GM13976 (cell line): ENCODE measurements around the gene MAP2K4.

Experiments used
- DNase-seq: peaks from one replicate; pipeline ENCODE4 v3.0.0; 2012; ENCODE audit warnings: low spot score
- in situ Hi-C: fragments of 300-500 bp; cut with MboI; formaldehyde crosslinking; loops from one replicate; pipeline ENCODE4 v1.12.0; 2022; ENCODE audit warnings: low sequenced_read_pairs, mixed read lengths, inconsistent platforms; ENCODE audit not compliant: unreplicated experiment
- TF ChIP-seq, protein P1 (sequence below): IDR thresholded peaks from 2 replicates; pipeline ENCODE4 v1.5.1; 2012; ENCODE audit warnings: borderline replicate concordance, mild to moderate bottlenecking; ENCODE audit not compliant: insufficient read depth; ENCODE audit errors: extremely low read depth, missing control alignments, control extremely low read depth

MAP2K4 gene

GRCh38 chr17:12028611-12029010 lies 7.9 kb downstream of the MAP2K4 start:
- in situ Hi-C loops, result no loop called here
- DNase-seq, result no peak
- TF ChIP-seq, protein P1, sequence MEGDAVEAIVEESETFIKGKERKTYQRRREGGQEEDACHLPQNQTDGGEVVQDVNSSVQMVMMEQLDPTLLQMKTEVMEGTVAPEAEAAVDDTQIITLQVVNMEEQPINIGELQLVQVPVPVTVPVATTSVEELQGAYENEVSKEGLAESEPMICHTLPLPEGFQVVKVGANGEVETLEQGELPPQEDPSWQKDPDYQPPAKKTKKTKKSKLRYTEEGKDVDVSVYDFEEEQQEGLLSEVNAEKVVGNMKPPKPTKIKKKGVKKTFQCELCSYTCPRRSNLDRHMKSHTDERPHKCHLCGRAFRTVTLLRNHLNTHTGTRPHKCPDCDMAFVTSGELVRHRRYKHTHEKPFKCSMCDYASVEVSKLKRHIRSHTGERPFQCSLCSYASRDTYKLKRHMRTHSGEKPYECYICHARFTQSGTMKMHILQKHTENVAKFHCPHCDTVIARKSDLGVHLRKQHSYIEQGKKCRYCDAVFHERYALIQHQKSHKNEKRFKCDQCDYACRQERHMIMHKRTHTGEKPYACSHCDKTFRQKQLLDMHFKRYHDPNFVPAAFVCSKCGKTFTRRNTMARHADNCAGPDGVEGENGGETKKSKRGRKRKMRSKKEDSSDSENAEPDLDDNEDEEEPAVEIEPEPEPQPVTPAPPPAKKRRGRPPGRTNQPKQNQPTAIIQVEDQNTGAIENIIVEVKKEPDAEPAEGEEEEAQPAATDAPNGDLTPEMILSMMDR, result no peak

DNA sequence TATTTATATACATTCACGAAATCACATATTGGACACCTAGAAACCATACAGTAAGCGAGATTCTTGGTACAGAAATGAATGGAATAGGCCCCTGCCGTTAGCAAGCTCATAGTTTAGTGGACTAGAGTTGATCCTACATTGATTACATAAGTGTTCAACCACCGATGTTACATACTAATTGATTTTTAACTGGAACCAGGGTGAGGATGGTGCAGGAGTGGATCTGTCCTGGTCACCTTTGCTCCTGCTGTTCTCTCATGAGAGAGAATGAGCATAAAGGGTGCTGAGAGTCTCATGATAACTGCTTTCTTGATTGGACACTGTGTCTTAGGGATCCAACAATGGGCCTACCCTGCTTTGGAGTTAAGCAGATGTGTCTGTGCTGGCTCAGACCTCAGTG lies 13.9 kb downstream of the MAP2K4 start:
- in situ Hi-C loops, result no loop called here

DNA sequence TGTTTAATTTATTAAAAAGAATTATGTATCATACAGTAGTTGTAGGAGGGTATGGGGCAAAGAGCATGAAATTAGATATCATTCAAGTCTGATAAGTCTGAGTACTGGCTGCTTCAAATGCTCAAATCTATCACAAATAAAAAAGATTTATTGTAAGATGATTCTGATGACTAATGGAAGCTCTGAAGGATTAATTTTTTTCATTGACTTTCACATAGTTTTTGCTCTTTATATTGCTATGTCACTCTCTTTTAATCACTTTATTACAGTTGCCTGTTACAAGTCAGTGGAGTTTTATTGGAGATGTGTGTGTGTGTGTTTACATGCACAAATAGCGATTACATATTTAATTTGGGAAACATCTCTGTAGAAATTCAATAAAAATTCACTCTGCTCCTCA lies 15.0 kb downstream of the MAP2K4 start:
- DNase-seq, result no peak
- TF ChIP-seq, protein P1, result no peak
- in situ Hi-C loops, result no loop called here

More for the DNA sequence above, 13.9 kb downstream of the MAP2K4 start:
- no peak for DNase-seq
- TF ChIP-seq, protein P1, result no peak

DNA sequence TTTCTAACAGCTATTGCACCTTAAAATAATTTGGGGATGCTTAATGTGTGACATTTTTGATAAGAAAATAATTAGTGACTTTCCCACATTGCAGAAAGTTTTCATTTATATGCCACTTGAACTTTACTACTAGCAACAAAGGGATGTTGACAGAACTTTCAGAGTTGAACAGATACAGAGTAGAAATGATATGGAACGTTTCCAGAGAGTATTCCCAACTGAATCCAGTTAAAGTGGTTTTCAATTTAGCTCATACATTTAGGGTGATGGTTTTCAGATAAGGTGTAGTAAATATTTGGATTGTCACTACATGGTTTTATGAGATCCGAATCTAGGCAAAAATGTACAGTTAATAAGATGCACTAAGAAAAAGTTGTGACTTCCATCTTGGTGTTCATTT lies 17.3 kb downstream of the MAP2K4 start:
- in situ Hi-C loops, result no loop called here
- no peak for DNase-seq
- TF ChIP-seq, protein P1, result no peak

- in situ Hi-C loops, result no loop called here
- TF ChIP-seq, protein P1, result no peak
- DNase-seq, result no peak
Measured at GRCh38 chr17:12040478-12040877, 19.8 kb downstream of the MAP2K4 start.

DNA sequence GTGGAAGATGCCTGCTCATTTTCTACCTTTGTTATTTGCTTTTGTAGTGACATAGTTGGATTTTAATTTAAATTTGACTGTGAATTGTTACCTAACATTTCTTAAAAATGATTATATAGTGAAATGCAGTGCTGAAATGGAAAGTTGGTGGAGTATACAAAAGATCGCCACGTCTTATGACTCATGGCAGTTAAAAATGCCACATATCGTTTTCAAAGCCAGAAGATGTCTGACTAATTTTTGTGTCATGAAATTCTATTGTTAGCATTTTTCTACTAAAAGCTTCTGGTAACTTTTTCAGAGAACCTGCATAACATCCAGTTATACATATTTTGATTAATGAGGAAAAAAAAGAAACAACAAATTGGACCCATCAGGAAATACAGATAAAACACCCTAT lies 20.6 kb downstream of the MAP2K4 start:
- in situ Hi-C loops, result no loop called here
- no peak for DNase-seq
- TF ChIP-seq, protein P1, result no peak

GRCh38 chr17:12043702-12044101 lies 23.0 kb downstream of the MAP2K4 start:
- no peak for DNase-seq
- TF ChIP-seq, protein P1, result no peak
- in situ Hi-C loops, result no loop called here
